Activated B cell treated with CpG ODN at 0.5 μM for 24 hours (primary cell): ENCODE data around the gene KIF26B. TPM values are rescaled to one million over a fixed set of nuclear protein-coding genes. Genes with fewer than 3 reads are reported as not detected.

Experiments
- ATAC-seq: fragments of 200-7000 bp; cut with Tn5 transposase; one replicate; pipeline ENCODE4 v1.10.0; 2021; ENCODE audit warnings: low read depth, mild to moderate bottlenecking, moderate library complexity
- CTCF ChIA-PET: fragments of 350-600 bp; sonication (Branson Sonifier 250); formaldehyde crosslinking; loops from one replicate; lab custom pipeline; 2021; ENCODE audit warnings: antibody characterized with exemption; lab: Charles Lee
- POLR2A ChIA-PET: fragments of 350-600 bp; sonication (Branson Sonifier 250); formaldehyde crosslinking; loops from one replicate; lab custom pipeline; 2021; ENCODE audit warnings: antibody characterized with exemption; lab: Charles Lee
- DNase-seq: peaks from one replicate; pipeline ENCODE4 v3.0.0; 2022
- H3K27ac Mint-ChIP-seq: one replicate; pipeline ENCODE4 v1.8.0; 2020; ENCODE audit warnings: mixed read lengths
- H3K27me3 Mint-ChIP-seq: one replicate; pipeline ENCODE4 v1.8.0; 2021; ENCODE audit warnings: mixed read lengths
- H3K36me3 Mint-ChIP-seq: one replicate; pipeline ENCODE4 v1.8.0; 2021; ENCODE audit warnings: low read depth, mixed read lengths
- H3K4me1 Mint-ChIP-seq: one replicate; pipeline ENCODE4 v1.8.0; 2021; ENCODE audit warnings: mixed read lengths
- H3K4me3 Mint-ChIP-seq: one replicate; pipeline ENCODE4 v1.8.0; 2020; ENCODE audit warnings: mild to moderate bottlenecking, mixed read lengths
- H3K9me3 Mint-ChIP-seq: one replicate; pipeline ENCODE4 v1.8.0; 2020; ENCODE audit warnings: mixed read lengths
- CTCF ChIP-seq: fragments of 200-600 bp; IDR thresholded peaks from one replicate; pipeline ENCODE4 v1.8.0; 2022; ENCODE audit warnings: antibody characterized with exemption, mild to moderate bottlenecking
- intact Hi-C: fragments of 100-400 bp; cut with micrococcal nuclease; formaldehyde crosslinking; loops from one replicate; pipeline ENCODE4 v1.15.1; 2024
- total RNA-seq: library from RNA; stranded (reverse); gene quantifications from 2 replicates; pipeline ENCODE4 v1.2.3, GENCODE V29; 2022

Gene KIF26B
- total RNA-seq, 1 donor from 2014 or later, result 1.7 TPM

- DNase-seq, result no peak
- TF ChIP-seq CTCF, result no peak
- CTCF ChIA-PET, result no interaction called here
- Mint-ChIP-seq H3K4me1 (no peaks in the 10 kb centered on the region), H3K27ac (no peak overlapping the region), H3K27me3 (no peaks in the 10 kb centered on the region), H3K9me3 (no peaks in the 10 kb centered on the region), H3K4me3 (no peak overlapping the region), H3K36me3 (no peaks in the 10 kb centered on the region)
- ATAC-seq, result no peak
- intact Hi-C loops, result no loop called here
- POLR2A ChIA-PET, result no interaction called here
Observed at GRCh38 chr1:245657371-245657770, 502.6 kb downstream of the KIF26B start.

GRCh38 chr1:245663373-245663772 lies 508.6 kb downstream of the KIF26B start:
- Mint-ChIP-seq H3K27me3 (no peaks in the 10 kb centered on the region), H3K9me3 (no peaks in the 10 kb centered on the region), H3K36me3 (no peaks in the 10 kb centered on the region), H3K4me1 (no peaks in the 10 kb centered on the region), H3K4me3 (no peak overlapping the region), H3K27ac (no peak overlapping the region)
- ChIA-PET POLR2A (no interaction called here), CTCF (no interaction called here)
- DNase-seq (no peak), ATAC-seq (no peak)
- intact Hi-C loops, result no loop called here
- no peak for TF ChIP-seq CTCF

GRCh38 chr1:245663841-245664240 lies 509.1 kb downstream of the KIF26B start:
- DNase-seq, result no peak
- no peak for ATAC-seq
- H3K27ac Mint-ChIP-seq, result no peak overlapping the region
- no peak for TF ChIP-seq CTCF
- H3K9me3 Mint-ChIP-seq, result no peaks in the 10 kb centered on the region
- no peak overlapping the region for H3K4me3 Mint-ChIP-seq
- ChIA-PET CTCF (no interaction called here), POLR2A (no interaction called here)
- intact Hi-C loops, result no loop called here
- no peaks in the 10 kb centered on the region for H3K4me1 Mint-ChIP-seq
- H3K27me3 Mint-ChIP-seq, result no peaks in the 10 kb centered on the region
- H3K36me3 Mint-ChIP-seq, result no peaks in the 10 kb centered on the region

DNA sequence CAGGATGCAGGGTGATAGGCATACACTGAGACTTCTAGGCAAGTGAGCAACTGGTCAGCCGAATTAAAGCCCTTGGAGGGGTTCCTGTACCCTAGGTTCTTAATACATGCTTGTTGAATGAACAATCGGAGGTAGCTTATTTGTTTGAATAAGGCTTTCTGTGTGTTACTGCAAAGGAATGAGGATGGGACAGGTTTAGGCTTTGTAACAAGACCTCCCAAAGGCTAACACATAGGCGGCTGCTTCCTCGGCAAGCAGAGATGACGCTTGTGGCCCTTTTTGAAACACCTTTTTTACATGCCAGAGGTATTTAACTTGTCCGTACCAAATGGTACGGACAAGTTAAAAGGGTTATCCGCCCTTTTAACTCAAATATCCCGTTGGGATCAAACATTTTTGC lies 511.6 kb downstream of the KIF26B start:
- H3K4me3 Mint-ChIP-seq, result no peak overlapping the region
- H3K27me3 Mint-ChIP-seq, result no peaks in the 10 kb centered on the region
- no peaks in the 10 kb centered on the region for H3K36me3 Mint-ChIP-seq
- H3K9me3 Mint-ChIP-seq, result peaks cover 2% of the 10 kb centered on the region
- no peak for TF ChIP-seq CTCF
- ChIA-PET POLR2A (no interaction called here), CTCF (no interaction called here)
- H3K27ac Mint-ChIP-seq, result no peak overlapping the region
- ATAC-seq (no peak), DNase-seq (no peak)
- H3K4me1 Mint-ChIP-seq, result peaks cover 7% of the 10 kb centered on the region
- intact Hi-C loops, result no loop called here

DNA sequence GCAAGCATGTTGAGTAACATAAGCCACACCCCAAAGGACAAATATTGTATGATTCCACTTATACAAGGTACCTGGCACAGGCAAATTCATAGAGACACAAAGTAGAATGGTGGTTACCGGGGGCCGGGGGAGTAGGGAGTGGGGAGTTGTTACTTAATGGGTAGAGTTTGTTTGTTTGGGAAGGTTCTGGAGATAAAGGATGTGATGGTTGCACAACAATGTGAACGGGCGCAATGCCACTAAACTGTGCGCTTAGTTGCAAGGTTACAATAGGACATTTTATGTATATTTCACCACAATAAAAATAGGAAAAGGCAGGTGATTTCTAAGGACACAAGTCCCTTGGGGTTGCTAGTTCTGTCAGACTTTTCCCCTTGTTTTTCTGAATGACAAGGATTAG lies 516.6 kb downstream of the KIF26B start:
- Mint-ChIP-seq H3K27ac (no peak overlapping the region), H3K36me3 (no peaks in the 10 kb centered on the region), H3K4me1 (peaks cover 25% of the 10 kb centered on the region), H3K9me3 (peaks cover 2% of the 10 kb centered on the region), H3K4me3 (no peak overlapping the region), H3K27me3 (no peaks in the 10 kb centered on the region)
- ChIA-PET POLR2A (no interaction called here), CTCF (no interaction called here)
- intact Hi-C loops, result no loop called here
- TF ChIP-seq CTCF, result no peak
- DNase-seq, result no peak
- no peak for ATAC-seq
